HEK293 (cell line): ENCODE data around the gene RPN2.
A peak's percentile ranks its signal among the peaks of the same experiment; 100 is the strongest.

ENCODE experiments used
- CTCF ChIA-PET: fragments of 350-600 bp; formaldehyde crosslinking; extraction: SDS; loops from one replicate; lab custom pipeline; 2021; ENCODE audit warnings: antibody characterized with exemption; lab: Yijun Ruan, JAX
- POLR2A ChIA-PET: fragments of 300-600 bp; formaldehyde crosslinking; extraction: SDS; loops from one replicate; lab custom pipeline; 2020; ENCODE audit warnings: antibody characterized with exemption, inconsistent platforms; lab: Yijun Ruan, JAX
- H3K27ac ChIP-seq: fragments of 200-500 bp; sonication (Bioruptor generic); 2 replicates; pipeline ENCODE4 v1.5.1; 2014; ENCODE audit warnings: low read depth, low read length, control low read depth, inconsistent platforms; ENCODE audit errors: extremely low read depth
- H3K36me3 ChIP-seq, 2 experiments: fragments of 200-500 bp in 1 of 2; sonication (Bioruptor generic) in 1 of 2; 1 replicate in 1 of 2; 2 replicates in 1 of 2; pipeline ENCODE4 v1.5.1; 2014 to 2017; ENCODE audit warnings: inconsistent platforms in 2 of 2, low read length in 2 of 2; ENCODE audit not compliant: control insufficient read depth in 2 of 2, insufficient read depth in 1 of 2
- H3K4me1 ChIP-seq: fragments of 200-500 bp; sonication (Bioruptor generic); 2 replicates; pipeline ENCODE4 v1.5.1; 2014; ENCODE audit warnings: mild to moderate bottlenecking, low read length, inconsistent platforms; ENCODE audit not compliant: control insufficient read depth, insufficient read depth
- H3K4me3 ChIP-seq: 2 replicates; pipeline ENCODE4 v1.5.1; 2011; ENCODE audit warnings: low read depth, mild to moderate bottlenecking, control low read depth, low read length, moderate library complexity
- H3K9me3 ChIP-seq: fragments of 200-500 bp; sonication (Bioruptor generic); 2 replicates; pipeline ENCODE4 v1.5.1; 2014; ENCODE audit warnings: low read depth, low read length, inconsistent platforms; ENCODE audit not compliant: control insufficient read depth, insufficient read depth
- ELK4 ChIP-seq: IDR thresholded peaks from 2 replicates; pipeline ENCODE4 v1.6.1; 2011; ENCODE audit warnings: mild to moderate bottlenecking, low read depth, low read length, borderline replicate concordance
- GLIS1 ChIP-seq: fragments of 450-650 bp; formaldehyde crosslinking; IDR thresholded peaks from 2 replicates; pipeline ENCODE4 v1.5.1; 2016; ENCODE audit warnings: missing biosample characterization, missing genetic modification characterization
- IKZF3 ChIP-seq: fragments of 450-650 bp; IDR thresholded peaks from 2 replicates; pipeline ENCODE4 v1.5.0; 2018; ENCODE audit warnings: missing biosample characterization, mild to moderate bottlenecking, missing genetic modification characterization, moderate library complexity
- PRDM2 ChIP-seq: fragments of 450-650 bp; formaldehyde crosslinking; IDR thresholded peaks from 2 replicates; pipeline ENCODE4 v1.5.1; 2016; ENCODE audit warnings: missing biosample characterization, missing genetic modification characterization, borderline replicate concordance
- ZBTB6 ChIP-seq: fragments of 450-650 bp; formaldehyde crosslinking; IDR thresholded peaks from 2 replicates; pipeline ENCODE4 v1.5.1; 2017; ENCODE audit warnings: missing biosample characterization, missing genetic modification characterization
- ZNF121 ChIP-seq: fragments of 450-650 bp; formaldehyde crosslinking; IDR thresholded peaks from 2 replicates; pipeline ENCODE4 v1.5.1; 2016; ENCODE audit warnings: missing biosample characterization, missing genetic modification characterization
- ZNF449 ChIP-seq: fragments of 450-650 bp; formaldehyde crosslinking; IDR thresholded peaks from 2 replicates; pipeline ENCODE4 v1.5.1; 2017; ENCODE audit warnings: missing biosample characterization, mild to moderate bottlenecking, missing genetic modification characterization, moderate library complexity
- ZNF513 ChIP-seq: fragments of 450-650 bp; IDR thresholded peaks from 2 replicates; pipeline ENCODE4 v1.5.1; 2018; ENCODE audit warnings: missing biosample characterization, missing genetic modification characterization
- ZNF530 ChIP-seq: fragments of 450-650 bp; formaldehyde crosslinking; IDR thresholded peaks from 2 replicates; pipeline ENCODE4 v1.5.1; 2016; ENCODE audit warnings: low read depth, missing biosample characterization, missing genetic modification characterization
- ZNF600 ChIP-seq: fragments of 450-650 bp; formaldehyde crosslinking; IDR thresholded peaks from 2 replicates; pipeline ENCODE4 v1.5.1; 2016; ENCODE audit warnings: missing biosample characterization, missing genetic modification characterization
- ZNF639 ChIP-seq: fragments of 450-650 bp; formaldehyde crosslinking; IDR thresholded peaks from 2 replicates; pipeline ENCODE4 v1.5.1; 2016; ENCODE audit warnings: missing biosample characterization, missing genetic modification characterization
- ZNF645 ChIP-seq: fragments of 450-650 bp; formaldehyde crosslinking; IDR thresholded peaks from 2 replicates; pipeline ENCODE4; 2016; ENCODE audit warnings: missing biosample characterization, missing genetic modification characterization

Gene RPN2

GRCh38 chr20:37209193-37209592 is 30.1 kb downstream of the RPN2 start:
- Histone ChIP-seq H3K4me3 (no peak overlapping the region), H3K27ac (no peak overlapping the region), H3K36me3 (peaks cover 66 to 84% of the 10 kb centered on the region in 2 experiments), H3K4me1 (no peaks in the 10 kb centered on the region), H3K9me3 (no peaks in the 10 kb centered on the region)
- peak; percentile 74 for TF ChIP-seq ZNF121
- no peak for TF ChIP-seq ZNF513 (tag by site-specific recombination)
- no peak for TF ChIP-seq ZNF639 (tag by site-specific recombination)
- no peak for TF ChIP-seq IKZF3 (tag by site-specific recombination)
- TF ChIP-seq PRDM2 (tag by site-specific recombination), result no peak
- TF ChIP-seq ZNF530 (tag by site-specific recombination), result no peak
- no peak for TF ChIP-seq ZNF600 (tag by site-specific recombination)
- no peak for TF ChIP-seq ELK4
- no peak for TF ChIP-seq ZNF449 (tag by site-specific recombination)
- CTCF ChIA-PET, result interaction anchor here (0.6 to 1.7 kb wide), 3 partner anchors 8 to 176 kb away, joined by 3 read pairs; no protein-coding TSS in a partner anchor
- POLR2A ChIA-PET, result no interaction called here

GRCh38 chr20:37209661-37210314 is 30.7 kb downstream of the RPN2 start:
- Histone ChIP-seq H3K4me1 (no peaks in the 10 kb centered on the region), H3K4me3 (no peak overlapping the region), H3K27ac (no peak overlapping the region), H3K36me3 (peaks cover 66 to 84% of the 10 kb centered on the region in 2 experiments), H3K9me3 (no peaks in the 10 kb centered on the region)
- TF ChIP-seq GLIS1 (tag by site-specific recombination) (peak; percentile 66), ZBTB6 (tag by site-specific recombination) (no peak), ZNF645 (tag by site-specific recombination) (no peak)
- ChIA-PET CTCF (interaction anchor here (0.6 to 1.7 kb wide), 4 partner anchors 9 to 325 kb away, joined by 3 to 4 read pairs (median 3); no protein-coding TSS in a partner anchor), POLR2A (interaction anchor here (0.7 kb wide), 2 partner anchors 17 to 1828 kb away, joined by 3 to 6 read pairs; no protein-coding TSS in a partner anchor)
